HUES64 (cell line): Measurements from ENCODE around the gene CROCC2.

Experiments used
- H3K27ac ChIP-seq: 2 replicates; pipeline ENCODE4 v1.7.0; 2013; ENCODE audit warnings: low read depth, low read length, inconsistent platforms
- H3K27me3 ChIP-seq: 2 replicates; pipeline ENCODE4 v1.6.1; 2013; ENCODE audit warnings: mild to moderate bottlenecking, low read length; ENCODE audit not compliant: insufficient read depth
- H3K36me3 ChIP-seq: 2 replicates; pipeline ENCODE4 v1.6.1; 2013; ENCODE audit warnings: mild to moderate bottlenecking, low read length; ENCODE audit not compliant: insufficient read depth
- H3K4me1 ChIP-seq: 2 replicates; pipeline ENCODE4 v1.6.1; 2013; ENCODE audit warnings: mild to moderate bottlenecking, low read length, moderate library complexity; ENCODE audit not compliant: insufficient read depth
- H3K4me3 ChIP-seq: 2 replicates; pipeline ENCODE4 v1.5.1; 2013; ENCODE audit warnings: mild to moderate bottlenecking, low read length, moderate library complexity
- H3K9ac ChIP-seq: 2 replicates; pipeline ENCODE4 v1.6.1; 2013; ENCODE audit warnings: mild to moderate bottlenecking, low read depth, low read length
- H3K9me3 ChIP-seq: 2 replicates; pipeline ENCODE4 v1.6.1; 2013; ENCODE audit warnings: low read depth, low read length; ENCODE audit not compliant: insufficient read depth
- WGBS: fragments of 150-250, 120-280 bp; methylation state at CpG from one replicate; pipeline ENCODE4 v1.1.7; 2013; ENCODE audit warnings: missing lambda C conversion rate; 5-methylcytosine and 5-hydroxymethylcytosine counted together

The CROCC2 gene

GRCh38 chr2:241007111-241007510 is 101.0 kb downstream of the CROCC2 start:
- Histone ChIP-seq H3K4me3 (no peak overlapping the region), H3K9ac (no peak overlapping the region), H3K36me3 (no peaks in the 10 kb centered on the region), H3K4me1 (peaks cover 14% of the 10 kb centered on the region), H3K27ac (no peak overlapping the region), H3K27me3 (no peaks in the 10 kb centered on the region), H3K9me3 (peaks cover 30% of the 10 kb centered on the region)
- WGBS: 97% methylated on average over 7 of the region's 7 CpGs

- Histone ChIP-seq H3K9ac (no peak overlapping the region), H3K4me3 (no peak overlapping the region), H3K36me3 (no peaks in the 10 kb centered on the region), H3K9me3 (peaks cover 29% of the 10 kb centered on the region), H3K27ac (no peak overlapping the region), H3K4me1 (peaks cover 14% of the 10 kb centered on the region), H3K27me3 (no peaks in the 10 kb centered on the region)
- WGBS: 86% methylated on average over 20 of the region's 20 CpGs
These were observed 102.0 kb downstream of the CROCC2 start for GRCh38 chr2:241007880-241008710.

GRCh38 chr2:241008711-241009121 is 102.6 kb downstream of the CROCC2 start:
- no peak overlapping the region for H3K4me3 ChIP-seq
- no peaks in the 10 kb centered on the region for H3K36me3 ChIP-seq
- H3K4me1 ChIP-seq: peaks cover 14% of the 10 kb centered on the region
- H3K9me3 ChIP-seq: peaks cover 23% of the 10 kb centered on the region
- H3K27me3 ChIP-seq: no peaks in the 10 kb centered on the region
- 90% methylated on average over 7 of the region's 7 CpGs for WGBS
- no peak overlapping the region for H3K9ac ChIP-seq
- no peak overlapping the region for H3K27ac ChIP-seq

- H3K36me3 ChIP-seq: no peaks in the 10 kb centered on the region
- no peaks in the 10 kb centered on the region for H3K27me3 ChIP-seq
- 60% methylated on average over 2 of the region's 2 CpGs for WGBS
- peaks cover 14% of the 10 kb centered on the region for H3K4me1 ChIP-seq
- no peak overlapping the region for H3K9ac ChIP-seq
- no peak overlapping the region for H3K4me3 ChIP-seq
- H3K9me3 ChIP-seq: peaks cover 18% of the 10 kb centered on the region
- no peak overlapping the region for H3K27ac ChIP-seq
These were observed 103.1 kb downstream of the CROCC2 start for GRCh38 chr2:241009191-241009590.

- Histone ChIP-seq H3K4me1 (peaks cover 14% of the 10 kb centered on the region), H3K9ac (peak overlapping the region; percentile 58), H3K27ac (peak overlapping the region; percentile 90), H3K9me3 (peaks cover 14% of the 10 kb centered on the region; the same call in 1 of the 2 replicates), H3K4me3 (peak overlapping the region; percentile 40), H3K36me3 (no peaks in the 10 kb centered on the region), H3K27me3 (no peaks in the 10 kb centered on the region)
- 8% methylated on average over 28 of the region's 28 CpGs for WGBS
These were observed 103.7 kb downstream of the CROCC2 start for GRCh38 chr2:241009601-241010530.

GRCh38 chr2:241010531-241011295 is 104.6 kb downstream of the CROCC2 start:
- peak overlapping the region; percentile 90 for H3K27ac ChIP-seq
- H3K9me3 ChIP-seq: peaks cover 9% of the 10 kb centered on the region; the same call in 1 of the 2 replicates
- H3K9ac ChIP-seq: peak overlapping the region; percentile 58
- H3K36me3 ChIP-seq: no peaks in the 10 kb centered on the region
- peaks cover 14% of the 10 kb centered on the region for H3K4me1 ChIP-seq
- 63% methylated on average over 12 of the region's 12 CpGs for WGBS
- no peaks in the 10 kb centered on the region for H3K27me3 ChIP-seq
- no peak overlapping the region for H3K4me3 ChIP-seq

GRCh38 chr2:241011296-241011600 is 105.1 kb downstream of the CROCC2 start:
- Histone ChIP-seq H3K4me1 (peaks cover 14% of the 10 kb centered on the region), H3K9me3 (peaks cover 4% of the 10 kb centered on the region; the same call in 1 of the 2 replicates), H3K36me3 (no peaks in the 10 kb centered on the region), H3K4me3 (no peak overlapping the region), H3K27me3 (no peaks in the 10 kb centered on the region), H3K27ac (no peak overlapping the region), H3K9ac (no peak overlapping the region)
- WGBS: 94% methylated on average over 9 of the region's 9 CpGs

- H3K36me3 ChIP-seq: no peaks in the 10 kb centered on the region
- peaks cover 14% of the 10 kb centered on the region for H3K4me1 ChIP-seq
- H3K9me3 ChIP-seq: no peaks in the 10 kb centered on the region
- no peaks in the 10 kb centered on the region for H3K27me3 ChIP-seq
- no peak overlapping the region for H3K4me3 ChIP-seq
- H3K27ac ChIP-seq: no peak overlapping the region
- no peak overlapping the region for H3K9ac ChIP-seq
- 87% methylated on average over 29 of the region's 29 CpGs for WGBS
These were observed 105.8 kb downstream of the CROCC2 start for GRCh38 chr2:241011751-241012510.

GRCh38 chr2:241014224-241014623 is 108.1 kb downstream of the CROCC2 start:
- Histone ChIP-seq H3K27me3 (no peaks in the 10 kb centered on the region), H3K36me3 (no peaks in the 10 kb centered on the region), H3K4me1 (peaks cover 14% of the 10 kb centered on the region), H3K9ac (no peak overlapping the region), H3K27ac (no peak overlapping the region), H3K4me3 (no peak overlapping the region), H3K9me3 (no peaks in the 10 kb centered on the region)
- WGBS: 93% methylated on average over 6 of the region's 6 CpGs

GRCh38 chr2:241014764-241015163 is 108.6 kb downstream of the CROCC2 start:
- Histone ChIP-seq H3K36me3 (no peaks in the 10 kb centered on the region), H3K27ac (no peak overlapping the region), H3K27me3 (no peaks in the 10 kb centered on the region), H3K4me1 (peaks cover 12% of the 10 kb centered on the region), H3K4me3 (no peak overlapping the region), H3K9ac (no peak overlapping the region), H3K9me3 (no peaks in the 10 kb centered on the region)
- 91% methylated on average over 9 of the region's 10 CpGs for WGBS
